HG02981 (cell line): ENCODE data around the gene SPINK2.
A peak's percentile ranks its signal among the peaks of the same experiment; 100 is the strongest.

Source experiments
- ATAC-seq: cut with Tn5 transposase; IDR thresholded peaks from one replicate; pipeline ENCODE4 v1.9.1; 2021; ENCODE audit warnings: mild to moderate bottlenecking, moderate library complexity; ENCODE audit not compliant: unreplicated experiment

Gene SPINK2

GRCh38 chr4:56821381-56822243 lies at the start of gene SPINK2:
TSS of gene SPINK2 (minus strand) at chr4:56821701. CDS start at chr4:56821662, 39 bp downstream.
- ATAC-seq = no peak

GRCh38 chr4:56870946-56871345 lies 49.4 kb upstream of the SPINK2 start:
- ATAC-seq = no peak

GRCh38 chr4:56863441-56864139 lies 42.1 kb upstream of the SPINK2 start:
- peak; percentile 59 for ATAC-seq

GRCh38 chr4:56861360-56861759 lies 39.9 kb upstream of the SPINK2 start:
- ATAC-seq = no peak

GRCh38 chr4:56860781-56861180 lies 39.3 kb upstream of the SPINK2 start:
- ATAC-seq = peak; percentile 39

- ATAC-seq = no peak
Observed at GRCh38 chr4:56859841-56860240, 38.3 kb upstream of the SPINK2 start.

- ATAC-seq = no peak
Observed at GRCh38 chr4:56857601-56858309, 36.3 kb upstream of the SPINK2 start.

GRCh38 chr4:56856656-56857055 lies 35.2 kb upstream of the SPINK2 start:
- no peak for ATAC-seq

GRCh38 chr4:56850910-56851309 lies 29.4 kb upstream of the SPINK2 start:
- ATAC-seq = no peak

- peak; percentile 65 for ATAC-seq
Observed at GRCh38 chr4:56844802-56845580, 23.5 kb upstream of the SPINK2 start.

- ATAC-seq = no peak
Observed at GRCh38 chr4:56843421-56843899, 22.0 kb upstream of the SPINK2 start.

- ATAC-seq = no peak
Observed at GRCh38 chr4:56840559-56840958, 19.1 kb upstream of the SPINK2 start.

GRCh38 chr4:56828784-56829535 lies 7.5 kb upstream of the SPINK2 start:
- peak; percentile 63 for ATAC-seq

GRCh38 chr4:56823933-56824600 lies 2.6 kb upstream of the SPINK2 start:
- ATAC-seq = no peak

- ATAC-seq = no peak
Observed at GRCh38 chr4:56818797-56819196, 2.7 kb downstream of the SPINK2 start.

GRCh38 chr4:56817840-56818491 lies 3.5 kb downstream of the SPINK2 start:
- peak; percentile 85 for ATAC-seq

GRCh38 chr4:56806666-56807065 lies 14.8 kb downstream of the SPINK2 start:
- no peak for ATAC-seq

- ATAC-seq = no peak
Observed at GRCh38 chr4:56804551-56804950, 16.9 kb downstream of the SPINK2 start.

- ATAC-seq = peak; percentile 46
Observed at GRCh38 chr4:56803471-56803870, 18.0 kb downstream of the SPINK2 start.
